ENCODE data around the gene MRPL1. TPM values are rescaled to one million over a fixed set of nuclear protein-coding genes. Genes with fewer than 3 reads are reported as not detected.

The MRPL1 gene
- total and polyA plus RNA-seq, 2 of the 13 experiments (the other 11 are each of a cell fraction or from before 2014, with no cell fraction given): 23.3 to 61.5 TPM

DNA sequence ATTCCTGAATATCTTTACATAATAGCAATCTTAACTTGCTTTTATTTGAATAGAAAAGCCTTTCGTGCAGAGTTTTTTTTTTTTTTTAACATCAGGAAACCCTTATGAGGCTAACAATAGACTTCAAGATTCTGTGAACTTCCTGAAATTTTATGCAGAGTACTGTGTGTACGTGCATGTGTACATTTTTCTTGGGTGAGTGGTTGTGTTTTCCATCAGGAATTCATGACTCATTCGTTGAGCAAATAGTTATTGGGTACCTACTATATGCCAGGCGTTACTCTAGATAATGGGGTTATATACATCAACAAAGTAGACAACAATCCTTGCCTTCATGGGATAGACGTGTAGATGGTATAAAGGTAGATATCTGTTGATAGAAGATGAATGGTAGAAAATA is 59.1 kb downstream of the MRPL1 start (continued):
- TF ChIP-seq, protein P1, sequence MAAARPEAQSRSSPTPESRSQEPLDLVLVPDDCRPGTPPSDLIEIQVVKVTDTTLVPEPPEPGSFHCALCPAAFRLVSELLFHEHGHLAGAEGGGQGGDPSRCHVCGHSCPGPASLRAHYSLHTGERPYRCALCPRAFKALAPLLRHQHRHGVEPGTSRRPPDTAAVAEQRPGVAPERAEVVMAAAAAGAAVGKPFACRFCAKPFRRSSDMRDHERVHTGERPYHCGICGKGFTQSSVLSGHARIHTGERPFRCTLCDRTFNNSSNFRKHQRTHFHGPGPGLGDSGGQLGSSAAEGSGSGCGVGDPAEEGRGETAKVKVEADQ (CRISPR knock-in tag; IDR thresholded peaks at IDR 0.05; ENCODE audit: borderline replicate concordance): no peak
- TF ChIP-seq ZNF839 (CRISPR knock-in tag; IDR thresholded peaks at IDR 0.05; ENCODE audit: borderline replicate concordance): no peak
- TF ChIP-seq PLRG1 (conservative IDR thresholded peaks at IDR 0.05): no peak
- TF ChIP-seq KLF13 (CRISPR knock-in tag; IDR thresholded peaks at IDR 0.05): no peak
- TF ChIP-seq ZNF331 (CRISPR knock-in tag; IDR thresholded peaks at IDR 0.05): 0 out of 2 replicates have a peak, but pooled peaks have one; percentile 23
- TF ChIP-seq ZSCAN9 (CRISPR knock-in tag; IDR thresholded peaks at IDR 0.05; ENCODE audit: borderline replicate concordance): no peak
- no peak for TF ChIP-seq TBP (CRISPR knock-in tag; IDR thresholded peaks at IDR 0.05)
- TF ChIP-seq, protein P2, sequence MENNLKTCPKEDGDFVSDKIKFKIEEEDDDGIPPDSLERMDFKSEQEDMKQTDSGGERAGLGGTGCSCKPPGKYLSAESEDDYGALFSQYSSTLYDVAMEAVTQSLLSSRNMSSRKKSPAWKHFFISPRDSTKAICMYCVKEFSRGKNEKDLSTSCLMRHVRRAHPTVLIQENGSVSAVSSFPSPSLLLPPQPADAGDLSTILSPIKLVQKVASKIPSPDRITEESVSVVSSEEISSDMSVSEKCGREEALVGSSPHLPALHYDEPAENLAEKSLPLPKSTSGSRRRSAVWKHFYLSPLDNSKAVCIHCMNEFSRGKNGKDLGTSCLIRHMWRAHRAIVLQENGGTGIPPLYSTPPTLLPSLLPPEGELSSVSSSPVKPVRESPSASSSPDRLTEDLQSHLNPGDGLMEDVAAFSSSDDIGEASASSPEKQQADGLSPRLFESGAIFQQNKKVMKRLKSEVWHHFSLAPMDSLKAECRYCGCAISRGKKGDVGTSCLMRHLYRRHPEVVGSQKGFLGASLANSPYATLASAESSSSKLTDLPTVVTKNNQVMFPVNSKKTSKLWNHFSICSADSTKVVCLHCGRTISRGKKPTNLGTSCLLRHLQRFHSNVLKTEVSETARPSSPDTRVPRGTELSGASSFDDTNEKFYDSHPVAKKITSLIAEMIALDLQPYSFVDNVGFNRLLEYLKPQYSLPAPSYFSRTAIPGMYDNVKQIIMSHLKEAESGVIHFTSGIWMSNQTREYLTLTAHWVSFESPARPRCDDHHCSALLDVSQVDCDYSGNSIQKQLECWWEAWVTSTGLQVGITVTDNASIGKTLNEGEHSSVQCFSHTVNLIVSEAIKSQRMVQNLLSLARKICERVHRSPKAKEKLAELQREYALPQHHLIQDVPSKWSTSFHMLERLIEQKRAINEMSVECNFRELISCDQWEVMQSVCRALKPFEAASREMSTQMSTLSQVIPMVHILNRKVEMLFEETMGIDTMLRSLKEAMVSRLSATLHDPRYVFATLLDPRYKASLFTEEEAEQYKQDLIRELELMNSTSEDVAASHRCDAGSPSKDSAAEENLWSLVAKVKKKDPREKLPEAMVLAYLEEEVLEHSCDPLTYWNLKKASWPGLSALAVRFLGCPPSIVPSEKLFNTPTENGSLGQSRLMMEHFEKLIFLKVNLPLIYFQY (CRISPR knock-in tag; IDR thresholded peaks at IDR 0.05; ENCODE audit: borderline replicate concordance): no peak
- no peak for TF ChIP-seq ZNF430 (CRISPR knock-in tag; IDR thresholded peaks at IDR 0.05)
- no peak for TF ChIP-seq POLR2G (IDR thresholded peaks at IDR 0.05; ENCODE audit: low read depth, low read length)
- no peak for TF ChIP-seq ZNF232 (CRISPR knock-in tag; IDR thresholded peaks at IDR 0.05; ENCODE audit: borderline replicate concordance)
- TF ChIP-seq GZF1 (CRISPR knock-in tag; IDR thresholded peaks at IDR 0.05): no peak
- TF ChIP-seq ZNF263 (CRISPR knock-in tag; IDR thresholded peaks at IDR 0.05): no peak
- no peak for TF ChIP-seq NFKB2 (CRISPR knock-in tag; IDR thresholded peaks at IDR 0.05; ENCODE audit: borderline replicate concordance)
- TF ChIP-seq SIX4 (CRISPR knock-in tag; IDR thresholded peaks at IDR 0.05): no peak
- no peak for TF ChIP-seq ZNF703 (CRISPR knock-in tag; IDR thresholded peaks at IDR 0.05; ENCODE audit: borderline replicate concordance)
- no peak for TF ChIP-seq KAT7 (CRISPR knock-in tag; IDR thresholded peaks at IDR 0.05; ENCODE audit: borderline replicate concordance)
- TF ChIP-seq NCOR1 (IDR thresholded peaks at IDR 0.05; ENCODE audit: borderline replicate concordance, low read length): no peak
- TF ChIP-seq ZNF883 (CRISPR knock-in tag; IDR thresholded peaks at IDR 0.05; ENCODE audit: not compliant biosample characterization): no peak
- TF ChIP-seq, protein P3, sequence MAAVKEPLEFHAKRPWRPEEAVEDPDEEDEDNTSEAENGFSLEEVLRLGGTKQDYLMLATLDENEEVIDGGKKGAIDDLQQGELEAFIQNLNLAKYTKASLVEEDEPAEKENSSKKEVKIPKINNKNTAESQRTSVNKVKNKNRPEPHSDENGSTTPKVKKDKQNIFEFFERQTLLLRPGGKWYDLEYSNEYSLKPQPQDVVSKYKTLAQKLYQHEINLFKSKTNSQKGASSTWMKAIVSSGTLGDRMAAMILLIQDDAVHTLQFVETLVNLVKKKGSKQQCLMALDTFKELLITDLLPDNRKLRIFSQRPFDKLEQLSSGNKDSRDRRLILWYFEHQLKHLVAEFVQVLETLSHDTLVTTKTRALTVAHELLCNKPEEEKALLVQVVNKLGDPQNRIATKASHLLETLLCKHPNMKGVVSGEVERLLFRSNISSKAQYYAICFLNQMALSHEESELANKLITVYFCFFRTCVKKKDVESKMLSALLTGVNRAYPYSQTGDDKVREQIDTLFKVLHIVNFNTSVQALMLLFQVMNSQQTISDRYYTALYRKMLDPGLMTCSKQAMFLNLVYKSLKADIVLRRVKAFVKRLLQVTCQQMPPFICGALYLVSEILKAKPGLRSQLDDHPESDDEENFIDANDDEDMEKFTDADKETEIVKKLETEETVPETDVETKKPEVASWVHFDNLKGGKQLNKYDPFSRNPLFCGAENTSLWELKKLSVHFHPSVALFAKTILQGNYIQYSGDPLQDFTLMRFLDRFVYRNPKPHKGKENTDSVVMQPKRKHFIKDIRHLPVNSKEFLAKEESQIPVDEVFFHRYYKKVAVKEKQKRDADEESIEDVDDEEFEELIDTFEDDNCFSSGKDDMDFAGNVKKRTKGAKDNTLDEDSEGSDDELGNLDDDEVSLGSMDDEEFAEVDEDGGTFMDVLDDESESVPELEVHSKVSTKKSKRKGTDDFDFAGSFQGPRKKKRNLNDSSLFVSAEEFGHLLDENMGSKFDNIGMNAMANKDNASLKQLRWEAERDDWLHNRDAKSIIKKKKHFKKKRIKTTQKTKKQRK (IDR thresholded peaks at IDR 0.05; ENCODE audit: low read length): no peak
- TF ChIP-seq ZNF292 (CRISPR knock-in tag; IDR thresholded peaks at IDR 0.05; ENCODE audit: borderline replicate concordance, low read depth): no peak
